WTC11 (cell line): ENCODE measurements around the gene SNX19. TPM values are rescaled to one million over a fixed set of nuclear protein-coding genes. Genes with fewer than 3 reads are reported as not detected.

ENCODE experiments used
- ATAC-seq: fragments of 200-7000 bp; cut with Tn5 transposase; 2 replicates; pipeline ENCODE4 v1.10.0; 2021; ENCODE audit warnings: mild to moderate bottlenecking, moderate library complexity
- CTCF ChIA-PET: fragments of 300-600 bp; sonication (Branson Sonifier 250); formaldehyde crosslinking; loops from one replicate; lab custom pipeline; 2021; ENCODE audit warnings: antibody characterized with exemption; lab: Charles Lee
- POLR2A ChIA-PET: fragments of 350-600 bp; sonication (Branson Sonifier 250); formaldehyde crosslinking; loops from one replicate; lab custom pipeline; 2021; ENCODE audit warnings: antibody characterized with exemption; lab: Charles Lee
- DNase-seq: peaks from one replicate; pipeline ENCODE4 v3.0.0; 2021; ENCODE audit warnings: low spot score
- H3K27ac Mint-ChIP-seq: 2 replicates; pipeline ENCODE4 v1.8.0; 2021; ENCODE audit warnings: mixed read lengths
- H3K27me3 Mint-ChIP-seq: 2 replicates; pipeline ENCODE4 v1.8.0; 2021; ENCODE audit warnings: low read depth, mild to moderate bottlenecking, moderate library complexity, mixed read lengths
- H3K36me3 Mint-ChIP-seq: 2 replicates; pipeline ENCODE4 v1.8.0; 2021; ENCODE audit warnings: mixed read lengths
- H3K4me1 Mint-ChIP-seq: 2 replicates; pipeline ENCODE4 v1.8.0; 2022; ENCODE audit warnings: mixed read lengths
- H3K4me3 Mint-ChIP-seq: 2 replicates; pipeline ENCODE4 v1.8.0; 2021; ENCODE audit warnings: mild to moderate bottlenecking, moderate library complexity, mixed read lengths
- H3K9me3 Mint-ChIP-seq: 2 replicates; pipeline ENCODE4 v1.8.0; 2021; ENCODE audit warnings: mixed read lengths
- CBFB ChIP-seq: sonication (generic); formaldehyde crosslinking; IDR thresholded peaks from 2 replicates; pipeline ENCODE4 v1.8.1; 2022; ENCODE audit warnings: mild to moderate bottlenecking, low read depth, missing genetic modification reagents
- E2F4 ChIP-seq: sonication (generic); formaldehyde crosslinking; IDR thresholded peaks from 2 replicates; pipeline ENCODE4 v1.8.1; 2022; ENCODE audit warnings: low read depth, mild to moderate bottlenecking, moderate library complexity, missing genetic modification reagents, borderline replicate concordance
- ELF4 ChIP-seq: sonication (generic); formaldehyde crosslinking; IDR thresholded peaks from 2 replicates; pipeline ENCODE4 v1.8.1; 2022; ENCODE audit warnings: low read depth, mild to moderate bottlenecking, moderate library complexity, missing genetic modification reagents
- FOXK1 ChIP-seq: sonication (generic); formaldehyde crosslinking; IDR thresholded peaks from 2 replicates; pipeline ENCODE4 v1.8.0; 2022; ENCODE audit warnings: mild to moderate bottlenecking, moderate library complexity, missing genetic modification reagents
- GABPB1 ChIP-seq: sonication (generic); formaldehyde crosslinking; IDR thresholded peaks from 2 replicates; pipeline ENCODE4 v1.8.1; 2023; ENCODE audit warnings: mild to moderate bottlenecking, missing genetic modification reagents
- IRF2 ChIP-seq: sonication (generic); formaldehyde crosslinking; IDR thresholded peaks from 2 replicates; pipeline ENCODE4 v1.8.0; 2022; ENCODE audit warnings: low read depth, missing genetic modification reagents, borderline replicate concordance
- MLX ChIP-seq: sonication (generic); formaldehyde crosslinking; IDR thresholded peaks from 2 replicates; pipeline ENCODE4 v1.8.1; 2023; ENCODE audit warnings: mild to moderate bottlenecking, missing genetic modification reagents, moderate library complexity
- NFATC4 ChIP-seq: fragments of 250-450 bp; sonication (Bioruptor Pico); IDR thresholded peaks from 2 replicates; pipeline ENCODE4 v1.9.0; 2021; ENCODE audit warnings: mild to moderate bottlenecking
- NFYB ChIP-seq: sonication (generic); formaldehyde crosslinking; conservative IDR thresholded peaks from 2 replicates; pipeline ENCODE4 v1.8.0; 2022; ENCODE audit warnings: low read depth, missing genetic modification reagents
- NR2C2 ChIP-seq: sonication (generic); formaldehyde crosslinking; IDR thresholded peaks from 2 replicates; pipeline ENCODE4 v1.8.0; 2022; ENCODE audit warnings: mild to moderate bottlenecking, missing genetic modification reagents
- NR3C1 ChIP-seq: sonication (generic); formaldehyde crosslinking; conservative IDR thresholded peaks from 2 replicates; pipeline ENCODE4 v1.8.1; 2023; ENCODE audit warnings: low read depth, mild to moderate bottlenecking, missing genetic modification reagents
- TP53 ChIP-seq: sonication (generic); formaldehyde crosslinking; IDR thresholded peaks from 2 replicates; pipeline ENCODE4 v1.8.1; 2023; ENCODE audit warnings: mild to moderate bottlenecking, missing genetic modification reagents
- ZBTB43 ChIP-seq: sonication (generic); formaldehyde crosslinking; IDR thresholded peaks from 2 replicates; pipeline ENCODE4 v1.8.1; 2023; ENCODE audit warnings: mild to moderate bottlenecking, missing genetic modification reagents
- ZNF121 ChIP-seq: sonication (generic); formaldehyde crosslinking; IDR thresholded peaks from 2 replicates; pipeline ENCODE4 v1.8.0; 2023; ENCODE audit warnings: missing genetic modification reagents
- ZNF232 ChIP-seq: sonication (generic); formaldehyde crosslinking; IDR thresholded peaks from 2 replicates; pipeline ENCODE4 v1.8.0; 2022; ENCODE audit warnings: mild to moderate bottlenecking, missing genetic modification reagents
- ZNF416 ChIP-seq: fragments of 250-450 bp; sonication (Bioruptor Pico); IDR thresholded peaks from 2 replicates; pipeline ENCODE4 v1.9.0; 2021; ENCODE audit warnings: mild to moderate bottlenecking, inconsistent platforms
- total RNA-seq: library from RNA; stranded (reverse); gene quantifications from 3 replicates; pipeline ENCODE4 v1.2.3, GENCODE V29; 2021
- TF ChIP-seq, protein P1 (sequence below): sonication (generic); formaldehyde crosslinking; IDR thresholded peaks from 2 replicates; pipeline ENCODE4 v1.8.0; 2023; ENCODE audit warnings: missing genetic modification reagents, mild to moderate bottlenecking, borderline replicate concordance
- TF ChIP-seq, protein P2 (sequence below): fragments of 250-450 bp; sonication (Bioruptor Pico); conservative IDR thresholded peaks from 2 replicates; pipeline ENCODE4 v1.9.0; 2021; ENCODE audit warnings: mild to moderate bottlenecking
- TF ChIP-seq, protein P3 (sequence below): sonication (generic); formaldehyde crosslinking; IDR thresholded peaks from 2 replicates; pipeline ENCODE4 v1.8.1; 2022; ENCODE audit warnings: mild to moderate bottlenecking, moderate library complexity, missing genetic modification reagents

The SNX19 gene
- total RNA-seq, 1 experiment from 2014 or later: 25.2 TPM

DNA sequence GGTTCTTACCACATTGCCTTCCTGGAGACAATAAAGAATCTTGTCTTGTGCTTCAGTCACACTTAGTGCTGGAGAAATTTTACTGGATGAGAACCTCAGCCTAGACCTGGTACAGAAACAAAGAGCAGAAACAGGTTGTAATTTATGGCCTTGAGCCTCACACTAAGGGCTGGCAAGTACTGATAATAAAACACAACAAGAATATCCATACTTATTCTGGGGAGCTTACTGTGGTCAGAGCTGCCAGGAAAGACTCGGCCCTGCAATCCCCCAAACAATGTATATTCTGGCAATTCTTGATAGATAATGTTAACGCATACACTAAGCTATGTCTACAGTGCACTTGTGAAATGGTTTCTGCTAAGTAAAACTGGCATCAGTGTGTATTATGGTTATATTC is 9.7 kb downstream of the SNX19 start (continued):
- TF ChIP-seq, protein P1, sequence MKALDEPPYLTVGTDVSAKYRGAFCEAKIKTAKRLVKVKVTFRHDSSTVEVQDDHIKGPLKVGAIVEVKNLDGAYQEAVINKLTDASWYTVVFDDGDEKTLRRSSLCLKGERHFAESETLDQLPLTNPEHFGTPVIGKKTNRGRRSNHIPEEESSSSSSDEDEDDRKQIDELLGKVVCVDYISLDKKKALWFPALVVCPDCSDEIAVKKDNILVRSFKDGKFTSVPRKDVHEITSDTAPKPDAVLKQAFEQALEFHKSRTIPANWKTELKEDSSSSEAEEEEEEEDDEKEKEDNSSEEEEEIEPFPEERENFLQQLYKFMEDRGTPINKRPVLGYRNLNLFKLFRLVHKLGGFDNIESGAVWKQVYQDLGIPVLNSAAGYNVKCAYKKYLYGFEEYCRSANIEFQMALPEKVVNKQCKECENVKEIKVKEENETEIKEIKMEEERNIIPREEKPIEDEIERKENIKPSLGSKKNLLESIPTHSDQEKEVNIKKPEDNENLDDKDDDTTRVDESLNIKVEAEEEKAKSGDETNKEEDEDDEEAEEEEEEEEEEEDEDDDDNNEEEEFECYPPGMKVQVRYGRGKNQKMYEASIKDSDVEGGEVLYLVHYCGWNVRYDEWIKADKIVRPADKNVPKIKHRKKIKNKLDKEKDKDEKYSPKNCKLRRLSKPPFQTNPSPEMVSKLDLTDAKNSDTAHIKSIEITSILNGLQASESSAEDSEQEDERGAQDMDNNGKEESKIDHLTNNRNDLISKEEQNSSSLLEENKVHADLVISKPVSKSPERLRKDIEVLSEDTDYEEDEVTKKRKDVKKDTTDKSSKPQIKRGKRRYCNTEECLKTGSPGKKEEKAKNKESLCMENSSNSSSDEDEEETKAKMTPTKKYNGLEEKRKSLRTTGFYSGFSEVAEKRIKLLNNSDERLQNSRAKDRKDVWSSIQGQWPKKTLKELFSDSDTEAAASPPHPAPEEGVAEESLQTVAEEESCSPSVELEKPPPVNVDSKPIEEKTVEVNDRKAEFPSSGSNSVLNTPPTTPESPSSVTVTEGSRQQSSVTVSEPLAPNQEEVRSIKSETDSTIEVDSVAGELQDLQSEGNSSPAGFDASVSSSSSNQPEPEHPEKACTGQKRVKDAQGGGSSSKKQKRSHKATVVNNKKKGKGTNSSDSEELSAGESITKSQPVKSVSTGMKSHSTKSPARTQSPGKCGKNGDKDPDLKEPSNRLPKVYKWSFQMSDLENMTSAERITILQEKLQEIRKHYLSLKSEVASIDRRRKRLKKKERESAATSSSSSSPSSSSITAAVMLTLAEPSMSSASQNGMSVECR: no peak
- TF ChIP-seq ZNF121 (CRISPR knock-in tag) (no peak), ELF4 (CRISPR knock-in tag) (no peak), NFATC4 (no peak)
- TF ChIP-seq, protein P2, sequence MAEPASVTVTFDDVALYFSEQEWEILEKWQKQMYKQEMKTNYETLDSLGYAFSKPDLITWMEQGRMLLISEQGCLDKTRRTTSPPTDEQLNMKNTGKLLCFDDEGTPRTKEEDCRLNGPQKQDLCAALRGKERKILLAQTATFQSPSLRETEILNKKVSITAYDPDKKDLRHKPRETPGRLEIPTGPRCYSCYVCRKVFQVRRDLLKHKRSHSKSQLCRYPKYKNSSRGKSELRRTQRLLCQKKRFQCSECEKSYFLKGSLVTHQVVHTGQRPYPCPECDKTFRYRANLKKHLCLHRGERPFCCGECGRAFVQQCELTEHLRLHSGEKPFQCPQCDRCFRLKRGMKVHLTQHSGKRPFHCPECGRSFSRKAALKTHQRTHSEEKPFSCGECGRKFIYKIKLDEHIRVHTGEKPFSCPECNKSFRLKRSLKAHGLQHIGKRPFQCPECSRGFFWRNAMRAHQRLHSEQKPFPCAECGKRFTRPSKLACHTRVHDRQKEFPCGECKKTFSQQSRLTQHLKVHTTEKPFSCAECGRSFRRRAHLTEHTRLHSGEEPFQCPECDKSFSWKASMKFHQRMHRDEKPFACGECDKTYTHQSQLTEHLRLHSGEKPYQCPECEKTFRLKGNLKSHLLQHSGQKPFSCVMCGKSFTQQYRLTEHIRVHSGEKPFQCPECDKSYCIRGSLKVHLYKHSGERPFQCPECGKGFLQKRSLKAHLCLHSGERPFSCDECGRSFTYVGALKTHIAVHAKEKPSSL (CRISPR knock-in tag): no peak
- TF ChIP-seq, protein P3, sequence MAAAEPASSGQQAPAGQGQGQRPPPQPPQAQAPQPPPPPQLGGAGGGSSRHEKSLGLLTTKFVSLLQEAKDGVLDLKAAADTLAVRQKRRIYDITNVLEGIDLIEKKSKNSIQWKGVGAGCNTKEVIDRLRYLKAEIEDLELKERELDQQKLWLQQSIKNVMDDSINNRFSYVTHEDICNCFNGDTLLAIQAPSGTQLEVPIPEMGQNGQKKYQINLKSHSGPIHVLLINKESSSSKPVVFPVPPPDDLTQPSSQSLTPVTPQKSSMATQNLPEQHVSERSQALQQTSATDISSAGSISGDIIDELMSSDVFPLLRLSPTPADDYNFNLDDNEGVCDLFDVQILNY (CRISPR knock-in tag): no peak

- ChIA-PET POLR2A (no interaction called here), CTCF (interaction anchor here (1.0 to 2.4 kb wide), 2 partner anchors 10 to 43 kb away, joined by 3 to 22 read pairs; partner anchors contain the start of gene SNX19)
- H3K27me3 Mint-ChIP-seq: no peaks in the 10 kb centered on the region
- DNase-seq (no peak), ATAC-seq (no peak)
- H3K36me3 Mint-ChIP-seq: peaks cover 63% of the 10 kb centered on the region
- no peak overlapping the region for H3K4me3 Mint-ChIP-seq
- TF ChIP-seq CBFB (no peak), ZNF416 (CRISPR knock-in tag) (no peak), GABPB1 (no peak), IRF2 (CRISPR knock-in tag) (no peak), NFYB (CRISPR knock-in tag) (no peak), NFATC4 (no peak), MLX (no peak)
- H3K27ac Mint-ChIP-seq: no peak overlapping the region
- no peaks in the 10 kb centered on the region for H3K4me1 Mint-ChIP-seq
- no peaks in the 10 kb centered on the region for H3K9me3 Mint-ChIP-seq
These were observed 10.8 kb downstream of the SNX19 start for GRCh38 chr11:130905512-130905911.

GRCh38 chr11:130904380-130904779 is 11.9 kb downstream of the SNX19 start:
- H3K36me3 Mint-ChIP-seq: peaks cover 71% of the 10 kb centered on the region
- DNase-seq (no peak), ATAC-seq (peak; percentile 53; the same call in 1 of the 2 replicates)
- no peak overlapping the region for H3K4me3 Mint-ChIP-seq
- POLR2A ChIA-PET: interaction anchor here (0.6 kb wide), 1 partner anchor 584 kb away, joined by 4 read pairs; no protein-coding TSS in a partner anchor
- H3K9me3 Mint-ChIP-seq: no peaks in the 10 kb centered on the region
- H3K27ac Mint-ChIP-seq: no peak overlapping the region
- H3K4me1 Mint-ChIP-seq: no peaks in the 10 kb centered on the region
- CTCF ChIA-PET: interaction anchor here (0.6 to 2.4 kb wide), 9 partner anchors 10 to 1009 kb away, joined by 3 to 22 read pairs (median 4); partner anchors contain the start of genes ADAMTS15, NFRKB and SNX19
- H3K27me3 Mint-ChIP-seq: no peaks in the 10 kb centered on the region
- TF ChIP-seq NR3C1 (CRISPR knock-in tag): no peak
- no peak for TF ChIP-seq E2F4
- TF ChIP-seq FOXK1: no peak
- TF ChIP-seq TP53: no peak
- TF ChIP-seq, protein P1: no peak
- TF ChIP-seq ZNF232 (CRISPR knock-in tag): no peak
- TF ChIP-seq NR2C2 (CRISPR knock-in tag): no peak
- TF ChIP-seq ZBTB43 (CRISPR knock-in tag): no peak
